ENCODE measurements around the gene HEXD.

DNA sequence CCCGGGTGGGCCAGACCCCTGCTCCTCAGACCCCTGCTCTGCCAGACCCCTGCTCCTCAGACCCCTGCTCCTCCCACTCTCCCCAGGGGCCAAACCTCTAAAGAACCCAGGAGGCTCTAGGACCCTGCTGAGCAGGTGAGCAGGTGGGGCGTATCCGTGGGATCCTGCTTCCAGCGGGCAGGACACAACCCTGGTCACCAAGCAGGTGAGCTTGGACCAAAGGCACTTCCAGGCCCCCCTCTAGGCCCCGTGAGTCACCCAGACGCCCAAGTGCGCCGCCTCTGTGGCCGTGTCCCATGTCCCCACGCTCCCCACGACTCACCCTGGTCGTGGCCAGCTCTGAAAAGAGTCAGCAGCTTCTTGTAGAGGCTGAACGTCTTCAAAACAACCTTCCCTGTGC, 27.4 kb downstream of the HEXD start:
- TF ChIP-seq RAD21 (IDR thresholded peaks at IDR 0.05) (no peak), GABPA (IDR thresholded peaks at IDR 0.05 in 1 of 2, conservative IDR thresholded peaks at IDR 0.05 in 1 of 2) (no peak), JUND (IDR thresholded peaks at IDR 0.05) (no peak), FOXA1 (IDR thresholded peaks at IDR 0.05) (no peak), TAF1 (conservative IDR thresholded peaks at IDR 0.05) (no peak), EGR1 (IDR thresholded peaks at IDR 0.05; ENCODE audit: low read depth in 2 of 2) (no peak), SP1 (IDR thresholded peaks at IDR 0.05) (no peak)
- TF ChIP-seq, protein P1, sequence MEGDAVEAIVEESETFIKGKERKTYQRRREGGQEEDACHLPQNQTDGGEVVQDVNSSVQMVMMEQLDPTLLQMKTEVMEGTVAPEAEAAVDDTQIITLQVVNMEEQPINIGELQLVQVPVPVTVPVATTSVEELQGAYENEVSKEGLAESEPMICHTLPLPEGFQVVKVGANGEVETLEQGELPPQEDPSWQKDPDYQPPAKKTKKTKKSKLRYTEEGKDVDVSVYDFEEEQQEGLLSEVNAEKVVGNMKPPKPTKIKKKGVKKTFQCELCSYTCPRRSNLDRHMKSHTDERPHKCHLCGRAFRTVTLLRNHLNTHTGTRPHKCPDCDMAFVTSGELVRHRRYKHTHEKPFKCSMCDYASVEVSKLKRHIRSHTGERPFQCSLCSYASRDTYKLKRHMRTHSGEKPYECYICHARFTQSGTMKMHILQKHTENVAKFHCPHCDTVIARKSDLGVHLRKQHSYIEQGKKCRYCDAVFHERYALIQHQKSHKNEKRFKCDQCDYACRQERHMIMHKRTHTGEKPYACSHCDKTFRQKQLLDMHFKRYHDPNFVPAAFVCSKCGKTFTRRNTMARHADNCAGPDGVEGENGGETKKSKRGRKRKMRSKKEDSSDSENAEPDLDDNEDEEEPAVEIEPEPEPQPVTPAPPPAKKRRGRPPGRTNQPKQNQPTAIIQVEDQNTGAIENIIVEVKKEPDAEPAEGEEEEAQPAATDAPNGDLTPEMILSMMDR (IDR thresholded peaks at IDR 0.05; ENCODE audit: low read depth, low read length, missing input control): no peak
- TF ChIP-seq, protein P2, sequence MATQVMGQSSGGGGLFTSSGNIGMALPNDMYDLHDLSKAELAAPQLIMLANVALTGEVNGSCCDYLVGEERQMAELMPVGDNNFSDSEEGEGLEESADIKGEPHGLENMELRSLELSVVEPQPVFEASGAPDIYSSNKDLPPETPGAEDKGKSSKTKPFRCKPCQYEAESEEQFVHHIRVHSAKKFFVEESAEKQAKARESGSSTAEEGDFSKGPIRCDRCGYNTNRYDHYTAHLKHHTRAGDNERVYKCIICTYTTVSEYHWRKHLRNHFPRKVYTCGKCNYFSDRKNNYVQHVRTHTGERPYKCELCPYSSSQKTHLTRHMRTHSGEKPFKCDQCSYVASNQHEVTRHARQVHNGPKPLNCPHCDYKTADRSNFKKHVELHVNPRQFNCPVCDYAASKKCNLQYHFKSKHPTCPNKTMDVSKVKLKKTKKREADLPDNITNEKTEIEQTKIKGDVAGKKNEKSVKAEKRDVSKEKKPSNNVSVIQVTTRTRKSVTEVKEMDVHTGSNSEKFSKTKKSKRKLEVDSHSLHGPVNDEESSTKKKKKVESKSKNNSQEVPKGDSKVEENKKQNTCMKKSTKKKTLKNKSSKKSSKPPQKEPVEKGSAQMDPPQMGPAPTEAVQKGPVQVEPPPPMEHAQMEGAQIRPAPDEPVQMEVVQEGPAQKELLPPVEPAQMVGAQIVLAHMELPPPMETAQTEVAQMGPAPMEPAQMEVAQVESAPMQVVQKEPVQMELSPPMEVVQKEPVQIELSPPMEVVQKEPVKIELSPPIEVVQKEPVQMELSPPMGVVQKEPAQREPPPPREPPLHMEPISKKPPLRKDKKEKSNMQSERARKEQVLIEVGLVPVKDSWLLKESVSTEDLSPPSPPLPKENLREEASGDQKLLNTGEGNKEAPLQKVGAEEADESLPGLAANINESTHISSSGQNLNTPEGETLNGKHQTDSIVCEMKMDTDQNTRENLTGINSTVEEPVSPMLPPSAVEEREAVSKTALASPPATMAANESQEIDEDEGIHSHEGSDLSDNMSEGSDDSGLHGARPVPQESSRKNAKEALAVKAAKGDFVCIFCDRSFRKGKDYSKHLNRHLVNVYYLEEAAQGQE (IDR thresholded peaks at IDR 0.05): no peak
- TF ChIP-seq, protein P3, sequence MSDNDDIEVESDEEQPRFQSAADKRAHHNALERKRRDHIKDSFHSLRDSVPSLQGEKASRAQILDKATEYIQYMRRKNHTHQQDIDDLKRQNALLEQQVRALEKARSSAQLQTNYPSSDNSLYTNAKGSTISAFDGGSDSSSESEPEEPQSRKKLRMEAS (IDR thresholded peaks at IDR 0.05): no peak

Data from liver (tissue), 3 donors.